OCI-LY7 (cell line): ENCODE measurements around the gene CD52. TPM values are rescaled to one million over a fixed set of nuclear protein-coding genes. Genes with fewer than 3 reads are reported as not detected.

Experiments
- BruUV-seq: library from RNA; stranded (reverse); fragments of 400-500 nt; replicated peaks from 2 replicates; lab custom pipeline; 2021; lab: Mats Ljungman, UMichigan
- CTCF ChIA-PET: fragments of 300-600 bp; sonication (Branson Sonifier 250); formaldehyde crosslinking; loops from one replicate; lab custom pipeline; 2022; ENCODE audit warnings: antibody characterized with exemption; ENCODE audit not compliant: unreplicated experiment; lab: Charles Lee
- POLR2A ChIA-PET: fragments of 300-600 bp; sonication (Branson Sonifier 250); formaldehyde crosslinking; loops from one replicate; lab custom pipeline; 2022; ENCODE audit warnings: antibody characterized with exemption; lab: Charles Lee
- DNase-seq: peaks from one replicate; pipeline ENCODE4 v3.0.0-alpha.2; 2015; ENCODE audit warnings: low spot score
- H2AFZ ChIP-seq: fragments of 200-600 bp; sonication (generic), shearing (Covaris generic); 2 replicates; pipeline ENCODE4 v1.6.1; 2014; ENCODE audit warnings: mild to moderate bottlenecking, antibody characterized with exemption, low read length, moderate library complexity
- H3K27ac ChIP-seq: fragments of 200-600 bp; sonication (generic); 2 replicates; pipeline ENCODE4 v1.5.1; 2014; ENCODE audit warnings: mixed run types, low read depth, mild to moderate bottlenecking, moderate library complexity, low read length, inconsistent platforms; ENCODE audit not compliant: poor library complexity, severe bottlenecking
- H3K36me3 ChIP-seq: fragments of 200-600 bp; sonication (generic); 2 replicates; pipeline ENCODE4 v1.6.1; 2014; ENCODE audit warnings: mild to moderate bottlenecking, antibody characterized with exemption, low read length, moderate library complexity, mixed read lengths; ENCODE audit not compliant: insufficient read depth
- H3K4me1 ChIP-seq: fragments of 200-600 bp; sonication (generic); 2 replicates; pipeline ENCODE4 v1.5.1; 2014; ENCODE audit warnings: mild to moderate bottlenecking, low read length; ENCODE audit not compliant: insufficient read depth, poor library complexity, severe bottlenecking
- H3K4me2 ChIP-seq: fragments of 200-600 bp; sonication (generic); 2 replicates; pipeline ENCODE4 v1.6.1; 2014; ENCODE audit warnings: mild to moderate bottlenecking, low read length
- H3K4me3 ChIP-seq: fragments of 200-600 bp; sonication (generic); 2 replicates; pipeline ENCODE4 v1.5.1; 2014; ENCODE audit warnings: mild to moderate bottlenecking, low read depth, low read length; ENCODE audit not compliant: poor library complexity, severe bottlenecking
- H3K79me2 ChIP-seq: fragments of 200-600 bp; sonication (generic); 2 replicates; pipeline ENCODE4 v1.6.1; 2016; ENCODE audit warnings: low read depth, mild to moderate bottlenecking, low read length, moderate library complexity, mixed read lengths; ENCODE audit not compliant: insufficient read depth
- H3K9me2 ChIP-seq: fragments of 200-600 bp; sonication (generic); 2 replicates; pipeline ENCODE4 v1.6.1; 2016; ENCODE audit warnings: mild to moderate bottlenecking, low read length, mixed read lengths; ENCODE audit not compliant: insufficient read depth
- H3K9me3 ChIP-seq: fragments of 200-600 bp; sonication (generic); 2 replicates; pipeline ENCODE4 v1.6.1; 2014; ENCODE audit warnings: mild to moderate bottlenecking, mixed run types, low read length, mixed read lengths
- H4K20me1 ChIP-seq: fragments of 200-600 bp; sonication (generic); 2 replicates; pipeline ENCODE4 v1.6.1; 2014; ENCODE audit warnings: mild to moderate bottlenecking, antibody characterized with exemption, low read length, moderate library complexity, mixed read lengths; ENCODE audit not compliant: insufficient read depth
- CTCF ChIP-seq: fragments of 200-600 bp; sonication (generic); conservative IDR thresholded peaks from 2 replicates; pipeline ENCODE4 v1.5.1; 2014; ENCODE audit warnings: mild to moderate bottlenecking, antibody characterized with exemption, low read length, moderate library complexity, mixed read lengths
- EZH2phosphoT487 ChIP-seq: fragments of 200-600 bp; sonication (generic); IDR thresholded peaks from 2 replicates; pipeline ENCODE4 v1.6.1; 2018; ENCODE audit warnings: low read depth, borderline replicate concordance, mild to moderate bottlenecking, mixed run types, antibody characterized with exemption, low read length, moderate library complexity, mixed read lengths
- intact Hi-C: fragments of 100-400 bp; cut with micrococcal nuclease; formaldehyde crosslinking; loops from one replicate; pipeline ENCODE4 v1.10.0; 2022; ENCODE audit not compliant: unreplicated experiment
- total RNA-seq, 2 experiments: library from RNA; depleted of rRNA in 1 of 2; stranded (reverse); fragments of >200 nt in 1 of 2; shearing (Covaris generic) in 1 of 2; gene quantifications; 2 replicates each; pipeline ENCODE4 v1.2.3, GENCODE V29; 2014 to 2022

CD52 gene
- total RNA-seq, 2 experiments from 2014 or later, result 470 to 769 TPM

- intact Hi-C loops, result loop anchor here (5.0 kb wide), 1 partner anchor 224 kb away; the partner anchor contains the start of gene PDIK1L
- Histone ChIP-seq H3K9me2 (no peaks in the 10 kb centered on the region), H3K36me3 (no peaks in the 10 kb centered on the region), H3K4me3 (peak overlapping the region; percentile 69), H3K79me2 (no peaks in the 10 kb centered on the region), H3K9me3 (no peaks in the 10 kb centered on the region), H3K4me2 (peak overlapping the region; percentile 74), H3K27ac (no peak overlapping the region), H4K20me1 (no peaks in the 10 kb centered on the region), H3K4me1 (peaks cover 30% of the 10 kb centered on the region), H2AFZ (peak overlapping the region; percentile 71)
- CTCF ChIA-PET, result no interaction called here
- POLR2A ChIA-PET, result no interaction called here
- DNase-seq, result peak; percentile 83
- BruUV-seq, result no TSS peak
- TF ChIP-seq CTCF, result no peak
- no peak for TF ChIP-seq EZH2phosphoT487
These were observed 18.9 kb downstream of the CD52 start for GRCh38 chr1:26336477-26337205.

- Histone ChIP-seq H2AFZ (peak overlapping the region; percentile 71; the same call in 1 of the 2 replicates), H3K36me3 (no peaks in the 10 kb centered on the region), H4K20me1 (no peaks in the 10 kb centered on the region), H3K9me3 (no peaks in the 10 kb centered on the region), H3K27ac (no peak overlapping the region), H3K4me1 (peaks cover 30% of the 10 kb centered on the region), H3K9me2 (no peaks in the 10 kb centered on the region), H3K4me2 (peak overlapping the region; percentile 74), H3K79me2 (no peaks in the 10 kb centered on the region), H3K4me3 (peak overlapping the region; percentile 69)
- intact Hi-C loops, result loop anchor here (5.0 kb wide), 1 partner anchor 225 kb away; the partner anchor contains the start of gene PDIK1L
- no TSS peak for BruUV-seq
- TF ChIP-seq CTCF, result no peak
- TF ChIP-seq EZH2phosphoT487, result no peak
- POLR2A ChIA-PET, result no interaction called here
- DNase-seq, result no peak
- CTCF ChIA-PET, result no interaction called here
These were observed 19.4 kb downstream of the CD52 start for GRCh38 chr1:26337206-26337535.

GRCh38 chr1:26337625-26338024 lies 19.9 kb downstream of the CD52 start:
- TF ChIP-seq EZH2phosphoT487 (no peak), CTCF (no peak)
- H3K9me2 ChIP-seq, result no peaks in the 10 kb centered on the region
- no peaks in the 10 kb centered on the region for H3K36me3 ChIP-seq
- H4K20me1 ChIP-seq, result no peaks in the 10 kb centered on the region
- ChIA-PET CTCF (no interaction called here), POLR2A (no interaction called here)
- peak overlapping the region; percentile 71; the same call in 1 of the 2 replicates for H2AFZ ChIP-seq
- H3K9me3 ChIP-seq, result no peaks in the 10 kb centered on the region
- H3K4me2 ChIP-seq, result peak overlapping the region; percentile 74
- H3K4me1 ChIP-seq, result peaks cover 30% of the 10 kb centered on the region
- H3K4me3 ChIP-seq, result no peak overlapping the region
- no peak for DNase-seq
- H3K27ac ChIP-seq, result no peak overlapping the region
- no peaks in the 10 kb centered on the region for H3K79me2 ChIP-seq
- BruUV-seq, result no TSS peak
- intact Hi-C loops, result loop anchor here (5.0 kb wide), 1 partner anchor 225 kb away; the partner anchor contains the start of gene PDIK1L
